NCI-H2029 treated with DMSO at 0.1 percent for 48 hours (cell line): Measurements from ENCODE around the gene ZMIZ1.

Experiments
- DNase-seq: peaks from one replicate; lab custom pipeline; 2025; lab: John Stamatoyannopoulos, UW

ZMIZ1 gene

GRCh38 chr10:79310911-79311573, 242.3 kb downstream of the ZMIZ1 start:
- DNase-seq = no peak

GRCh38 chr10:79311581-79312407, 243.0 kb downstream of the ZMIZ1 start:
- DNase-seq = no peak

- DNase-seq = no peak
Measured at GRCh38 chr10:79312601-79313187, 243.9 kb downstream of the ZMIZ1 start.

- DNase-seq = no peak
Measured at GRCh38 chr10:79313320-79313719, 244.6 kb downstream of the ZMIZ1 start.

GRCh38 chr10:79313911-79314439, 245.2 kb downstream of the ZMIZ1 start:
- DNase-seq = no peak

GRCh38 chr10:79314761-79315601, 246.2 kb downstream of the ZMIZ1 start:
- no peak for DNase-seq

- no peak for DNase-seq
Measured at GRCh38 chr10:79315602-79315920, 246.8 kb downstream of the ZMIZ1 start.

- no peak for DNase-seq
Measured at GRCh38 chr10:79316671-79317431, 248.1 kb downstream of the ZMIZ1 start.

- no peak for DNase-seq
Measured at GRCh38 chr10:79318369-79318768, 249.6 kb downstream of the ZMIZ1 start.

- DNase-seq = no peak
Measured at GRCh38 chr10:79319115-79319771, 250.5 kb downstream of the ZMIZ1 start.

- no peak for DNase-seq
Measured at GRCh38 chr10:79320316-79320715, 251.6 kb downstream of the ZMIZ1 start.

- no peak for DNase-seq
Measured at GRCh38 chr10:79320820-79321493, 252.2 kb downstream of the ZMIZ1 start.

GRCh38 chr10:79321494-79321882, 252.7 kb downstream of the ZMIZ1 start:
- DNase-seq = no peak

- no peak for DNase-seq
Measured at GRCh38 chr10:79321951-79322350, 253.2 kb downstream of the ZMIZ1 start.

GRCh38 chr10:79322616-79323543, 254.1 kb downstream of the ZMIZ1 start:
- peak; percentile 9 for DNase-seq

GRCh38 chr10:79323602-79324001, 254.8 kb downstream of the ZMIZ1 start:
- no peak for DNase-seq

GRCh38 chr10:79324032-79324695, 255.4 kb downstream of the ZMIZ1 start:
- no peak for DNase-seq

- no peak for DNase-seq
Measured at GRCh38 chr10:79326361-79327089, 257.8 kb downstream of the ZMIZ1 start.
